Upper lobe of right lung (tissue), 1 donor: ENCODE data around the gene GAB3. TPM values are rescaled to one million over a fixed set of nuclear protein-coding genes. Genes with fewer than 3 reads are reported as not detected.
"Not testable (repeated sequence)": the region's sequence is repeated elsewhere in the genome, so short reads cannot be mapped to it uniquely, and the experiment has no call there.

Experiments used
- ATAC-seq: fragments of 200-7000 bp; cut with Tn5 transposase; one replicate; pipeline ENCODE4 v1.9.1; 2020; ENCODE audit warnings: mild to moderate bottlenecking, moderate library complexity
- DNase-seq: peaks from one replicate; pipeline ENCODE4 v3.0.0-alpha.2; 2020
- H3K27ac ChIP-seq: fragments of 200-600 bp; one replicate; pipeline ENCODE4 v1.8.0; 2022
- H3K27me3 ChIP-seq: fragments of 200-600 bp; one replicate; pipeline ENCODE4 v1.8.0; 2022; ENCODE audit warnings: mild to moderate bottlenecking
- H3K36me3 ChIP-seq: fragments of 200-600 bp; one replicate; pipeline ENCODE4 v1.8.0; 2022
- H3K4me1 ChIP-seq: fragments of 200-600 bp; one replicate; pipeline ENCODE4 v1.8.0; 2022
- H3K4me3 ChIP-seq: fragments of 200-600 bp; one replicate; pipeline ENCODE4 v1.8.0; 2022; ENCODE audit warnings: mild to moderate bottlenecking
- H3K9me3 ChIP-seq: fragments of 200-600 bp; one replicate; pipeline ENCODE4 v1.8.0; 2022
- CTCF ChIP-seq: fragments of 200-600 bp; IDR thresholded peaks from one replicate; pipeline ENCODE4 v1.8.0; 2022; ENCODE audit warnings: antibody characterized with exemption
- intact Hi-C: fragments of 100-400 bp; cut with DNase I; formaldehyde crosslinking; loops from one replicate; pipeline ENCODE4 v1.11.0; 2022
- total RNA-seq: library from RNA; stranded (reverse); fragmentation: NEBNext Ultra II Directional; extraction: Animal tissue kit (Norgen Biotek cat#: 25700); gene quantifications from one replicate; pipeline ENCODE4 v1.2.1, GENCODE V29; 2021
- donor health status: DM: no; HTN: yes; CAD: no; lungs with severe emphysema.

The GAB3 gene
- total RNA-seq, 1 donor from 2014 or later: 12.9 TPM

- peak; percentile 55 for ATAC-seq
- no peaks in the 10 kb centered on the region for H3K4me1 ChIP-seq
- no peaks in the 10 kb centered on the region for H3K36me3 ChIP-seq
- DNase-seq: no peak
- no peaks in the 10 kb centered on the region for H3K9me3 ChIP-seq
- intact Hi-C loops: no loop called here
- H3K4me3 ChIP-seq: no peak overlapping the region
- no peak for TF ChIP-seq CTCF
- H3K27me3 ChIP-seq: no peaks in the 10 kb centered on the region
- H3K27ac ChIP-seq: no peak overlapping the region
Measured at GRCh38 chrX:154650221-154650510, 100.7 kb downstream of the GAB3 start.

GRCh38 chrX:154649503-154650220 lies 101.2 kb downstream of the GAB3 start:
- H3K4me3 ChIP-seq: no peak overlapping the region
- no peak for DNase-seq
- no peaks in the 10 kb centered on the region for H3K36me3 ChIP-seq
- no peaks in the 10 kb centered on the region for H3K27me3 ChIP-seq
- ATAC-seq: no peak
- intact Hi-C loops: no loop called here
- H3K9me3 ChIP-seq: no peaks in the 10 kb centered on the region
- H3K4me1 ChIP-seq: no peaks in the 10 kb centered on the region
- no peak for TF ChIP-seq CTCF
- no peak overlapping the region for H3K27ac ChIP-seq

GRCh38 chrX:154648931-154649330 lies 101.9 kb downstream of the GAB3 start:
- no peaks in the 10 kb centered on the region for H3K9me3 ChIP-seq
- no peak overlapping the region for H3K4me3 ChIP-seq
- intact Hi-C loops: no loop called here
- H3K27ac ChIP-seq: no peak overlapping the region
- TF ChIP-seq CTCF: no peak
- no peak for DNase-seq
- ATAC-seq: no peak
- no peaks in the 10 kb centered on the region for H3K36me3 ChIP-seq
- no peaks in the 10 kb centered on the region for H3K27me3 ChIP-seq
- H3K4me1 ChIP-seq: no peaks in the 10 kb centered on the region

- H3K4me1 ChIP-seq, ATAC-seq, H3K27ac ChIP-seq, DNase-seq, intact Hi-C loops, H3K9me3 ChIP-seq, H3K36me3 ChIP-seq, H3K27me3 ChIP-seq, H3K4me3 ChIP-seq: not testable (repeated sequence)
Measured at GRCh38 chrX:154645745-154646378, 105.0 kb downstream of the GAB3 start.

GRCh38 chrX:154643708-154644107 lies 107.2 kb downstream of the GAB3 start:
- H3K9me3 ChIP-seq, H3K4me3 ChIP-seq, H3K27ac ChIP-seq, H3K4me1 ChIP-seq, intact Hi-C loops, DNase-seq, H3K27me3 ChIP-seq, ATAC-seq, H3K36me3 ChIP-seq: not testable (repeated sequence)

- intact Hi-C loops, DNase-seq, H3K27me3 ChIP-seq, H3K4me3 ChIP-seq, H3K36me3 ChIP-seq, H3K27ac ChIP-seq, H3K9me3 ChIP-seq, H3K4me1 ChIP-seq: not testable (repeated sequence)
- ATAC-seq: peak; percentile 52
Measured at GRCh38 chrX:154641740-154642139, 109.1 kb downstream of the GAB3 start.

GRCh38 chrX:154633661-154634060 lies 117.2 kb downstream of the GAB3 start:
- ATAC-seq, H3K4me1 ChIP-seq, intact Hi-C loops, H3K4me3 ChIP-seq, DNase-seq, H3K36me3 ChIP-seq, H3K27me3 ChIP-seq, H3K9me3 ChIP-seq, H3K27ac ChIP-seq: not testable (repeated sequence)

- H3K36me3 ChIP-seq, DNase-seq, H3K27ac ChIP-seq, H3K4me1 ChIP-seq, H3K9me3 ChIP-seq, H3K27me3 ChIP-seq, intact Hi-C loops, H3K4me3 ChIP-seq, ATAC-seq: not testable (repeated sequence)
Measured at GRCh38 chrX:154630949-154631348, 119.9 kb downstream of the GAB3 start.

GRCh38 chrX:154628960-154629359 lies 121.9 kb downstream of the GAB3 start:
- H3K36me3 ChIP-seq, H3K27ac ChIP-seq, H3K27me3 ChIP-seq, intact Hi-C loops, H3K4me1 ChIP-seq, DNase-seq, H3K4me3 ChIP-seq, H3K9me3 ChIP-seq: not testable (repeated sequence)
- peak; percentile 85 for ATAC-seq
